Uterus (tissue), 2 donors: ENCODE data around the gene DPH1.

ENCODE experiments used
- CTCF ChIP-seq, 4 experiments: fragments of 200-600 bp in 2 of 4; fragments of 450-650 bp in 2 of 4; sonication (generic) in 2 of 4; IDR thresholded peaks; one replicate each; pipeline ENCODE4 v1.5.1; 2016 to 2019; ENCODE audit warnings: antibody characterized with exemption in 4 of 4, mild to moderate bottlenecking in 2 of 4, moderate library complexity in 1 of 4
- POLR2A ChIP-seq, 2 donors: fragments of 450-650 bp; IDR thresholded peaks; one replicate each; pipeline ENCODE4 v1.6.1; 2016; ENCODE audit warnings: antibody characterized with exemption in 2 of 2, mild to moderate bottlenecking in 1 of 2, moderate library complexity in 1 of 2

GRCh38 chr17:2042933-2043332 lies 13.0 kb downstream of the DPH1 start:
- no peak for TF ChIP-seq CTCF (IDR thresholded peaks at IDR 0.05)
- TF ChIP-seq POLR2A (IDR thresholded peaks at IDR 0.05): no peak
